Measurements from ENCODE around the gene VCPKMT. TPM values are rescaled to one million over a fixed set of nuclear protein-coding genes. Genes with fewer than 3 reads are reported as not detected.

The VCPKMT gene
- total and polyA plus RNA-seq, 9 of the 15 experiments (the other 6 are each of a cell fraction or from before 2014, with no cell fraction given) = 2.7 to 7.8 (median 6.3) TPM

- TF ChIP-seq MGA (IDR thresholded peaks at IDR 0.05) = peak; percentile 87
- no peak for TF ChIP-seq BMI1 (IDR thresholded peaks at IDR 0.05; ENCODE audit: low read length)
- no peak for TF ChIP-seq HBP1 (CRISPR knock-in tag; IDR thresholded peaks at IDR 0.05)
- TF ChIP-seq CHD4 (IDR thresholded peaks at IDR 0.05; ENCODE audit: insufficient read depth, insufficient replicate concordance, low read depth, low read length, poor library complexity, severe bottlenecking) = no peak
- TF ChIP-seq RNF219 (CRISPR knock-in tag; IDR thresholded peaks at IDR 0.05) = no peak
- peak; percentile 64 for TF ChIP-seq ZNF395 (CRISPR knock-in tag; IDR thresholded peaks at IDR 0.05)
- no peak for TF ChIP-seq KDM5B (IDR thresholded peaks at IDR 0.05; ENCODE audit: insufficient replicate concordance, low read depth, low read length)
- TF ChIP-seq SMARCC2 (IDR thresholded peaks at IDR 0.05; ENCODE audit: low read depth) = no peak
- TF ChIP-seq RFX5 (IDR thresholded peaks at IDR 0.05; ENCODE audit: low read depth, low read length) = no peak
These were observed 55.3 kb downstream of the VCPKMT start (continued) for GRCh38 chr14:50060871-50061663.

Measured in K562 (cell line).